Jurkat, Clone E6-1 (cell line): Measurements from ENCODE around the gene NPL. TPM values are rescaled to one million over a fixed set of nuclear protein-coding genes. Genes with fewer than 3 reads are reported as not detected.
A peak's percentile ranks its signal among the peaks of the same experiment; 100 is the strongest.

Source experiments
- DNase-seq: peaks from one replicate; pipeline ENCODE4 v3.0.0-alpha.2; 2011; ENCODE audit warnings: low read depth, low spot score
- H3K4me3 ChIP-seq: 2 replicates; pipeline ENCODE4 v1.5.1; 2011; ENCODE audit warnings: mild to moderate bottlenecking, low read length, control low read depth, moderate library complexity
- polyA plus RNA-seq: library from polyadenylated mRNA; unstranded; fragments of >200 nt; gene quantifications from one replicate; pipeline ENCODE4 v1.2.1, GENCODE V29; 2012; ENCODE audit warnings: missing spikeins; ENCODE audit not compliant: insufficient read length, insufficient read depth

The NPL gene
- polyA plus RNA-seq = 19.0 TPM

GRCh38 chr1:182789138-182790076 lies at the start of gene NPL:
Gene NPL (plus strand): TSS chr1:182789773. CDS start chr1:182794372, 4,599 bp downstream.
- peak within 1 kb of the TSS; percentile 47 for H3K4me3 ChIP-seq
- peak; percentile 37 for DNase-seq

GRCh38 chr1:182740120-182740519 lies 49.5 kb upstream of the NPL start:
- no peak overlapping the region for H3K4me3 ChIP-seq
- no peak for DNase-seq

GRCh38 chr1:182742780-182743179 lies 46.8 kb upstream of the NPL start:
- DNase-seq = no peak
- no peak overlapping the region for H3K4me3 ChIP-seq

GRCh38 chr1:182752077-182752988 lies 37.2 kb upstream of the NPL start:
- no peak overlapping the region for H3K4me3 ChIP-seq
- DNase-seq = no peak

GRCh38 chr1:182754087-182754486 lies 35.5 kb upstream of the NPL start:
- no peak overlapping the region for H3K4me3 ChIP-seq
- no peak for DNase-seq

- H3K4me3 ChIP-seq = no peak overlapping the region
- DNase-seq = no peak
Observed at GRCh38 chr1:182754543-182755314, 34.8 kb upstream of the NPL start.

- DNase-seq = no peak
- no peak overlapping the region for H3K4me3 ChIP-seq
Observed at GRCh38 chr1:182755632-182756031, 33.9 kb upstream of the NPL start.

GRCh38 chr1:182756423-182756822 lies 33.1 kb upstream of the NPL start:
- DNase-seq = no peak

GRCh38 chr1:182761396-182762395 lies 27.9 kb upstream of the NPL start:
- DNase-seq = no peak
- no peak overlapping the region for H3K4me3 ChIP-seq

More at GRCh38 chr1:182756423-182756822, 33.1 kb upstream of the NPL start:
- H3K4me3 ChIP-seq = no peak overlapping the region

GRCh38 chr1:182762536-182762935 lies 27.0 kb upstream of the NPL start:
- no peak overlapping the region for H3K4me3 ChIP-seq
- no peak for DNase-seq

GRCh38 chr1:182764029-182764727 lies 25.4 kb upstream of the NPL start:
- DNase-seq = no peak
- H3K4me3 ChIP-seq = no peak overlapping the region

GRCh38 chr1:182765391-182765790 lies 24.2 kb upstream of the NPL start:
- no peak overlapping the region for H3K4me3 ChIP-seq
- DNase-seq = no peak

GRCh38 chr1:182766050-182766449 lies 23.5 kb upstream of the NPL start:
- no peak overlapping the region for H3K4me3 ChIP-seq
- DNase-seq = no peak

- H3K4me3 ChIP-seq = no peak overlapping the region
- DNase-seq = no peak
Observed at GRCh38 chr1:182766881-182767645, 22.5 kb upstream of the NPL start.

GRCh38 chr1:182768963-182769362 lies 20.6 kb upstream of the NPL start:
- DNase-seq = no peak
- no peak overlapping the region for H3K4me3 ChIP-seq

- no peak for DNase-seq
- H3K4me3 ChIP-seq = no peak overlapping the region
Observed at GRCh38 chr1:182770232-182770631, 19.3 kb upstream of the NPL start.
